SU-DHL-6 (cell line): ENCODE measurements around the gene MYL6.

Source experiments
- CTCF ChIP-seq: fragments of 200-600 bp; sonication (generic); IDR thresholded peaks from one replicate; pipeline ENCODE4 v1.5.1; 2017; ENCODE audit warnings: antibody characterized with exemption, mild to moderate bottlenecking, low read length, moderate library complexity; ENCODE audit not compliant: insufficient read depth, poor library complexity, severe bottlenecking
- EZH2phosphoT487 ChIP-seq: fragments of 200-600 bp; sonication (generic), shearing (Covaris generic); conservative IDR thresholded peaks from 2 replicates; pipeline ENCODE4 v1.6.1; 2018; ENCODE audit warnings: mild to moderate bottlenecking, antibody characterized with exemption, low read length, moderate library complexity, mixed read lengths

- no peak for TF ChIP-seq CTCF
- TF ChIP-seq EZH2phosphoT487: no peak
Observed at GRCh38 chr12:56145217-56145616, 12.9 kb upstream of the MYL6 start.
